B cell (primary cell): ENCODE results near the gene FAM81A.

Source experiments
- EZH2 ChIP-seq: IDR thresholded peaks from 2 replicates; pipeline ENCODE4 v1.6.1; 2012; ENCODE audit warnings: borderline replicate concordance, low read depth, mild to moderate bottlenecking, moderate library complexity, low read length; ENCODE audit not compliant: insufficient read depth, poor library complexity, severe bottlenecking
- TF ChIP-seq, protein P1 (sequence below): fragments of 200-600 bp; IDR thresholded peaks from one replicate; pipeline ENCODE4 v1.8.0; 2022; ENCODE audit warnings: antibody characterized with exemption, mild to moderate bottlenecking

DNA sequence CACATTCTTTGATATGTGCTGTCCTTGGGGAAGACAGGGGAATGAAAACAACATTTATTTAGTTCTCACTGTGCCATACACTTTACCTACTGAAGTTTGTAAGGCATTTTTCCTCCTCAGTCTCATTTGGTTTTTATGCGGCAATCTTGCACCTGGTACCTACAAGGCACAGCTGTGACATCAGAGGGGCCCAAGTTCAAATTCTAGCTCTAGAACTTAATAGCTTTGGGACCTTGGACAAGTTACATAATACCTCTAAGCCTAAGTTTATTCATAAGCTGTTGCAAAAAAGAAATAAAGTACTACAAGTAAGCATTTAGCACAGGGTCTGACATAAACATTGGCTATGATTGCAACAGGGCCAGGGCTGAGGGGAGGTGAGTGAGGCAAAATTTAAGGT lies 5.6 kb upstream of the FAM81A start:
- TF ChIP-seq, protein P1, sequence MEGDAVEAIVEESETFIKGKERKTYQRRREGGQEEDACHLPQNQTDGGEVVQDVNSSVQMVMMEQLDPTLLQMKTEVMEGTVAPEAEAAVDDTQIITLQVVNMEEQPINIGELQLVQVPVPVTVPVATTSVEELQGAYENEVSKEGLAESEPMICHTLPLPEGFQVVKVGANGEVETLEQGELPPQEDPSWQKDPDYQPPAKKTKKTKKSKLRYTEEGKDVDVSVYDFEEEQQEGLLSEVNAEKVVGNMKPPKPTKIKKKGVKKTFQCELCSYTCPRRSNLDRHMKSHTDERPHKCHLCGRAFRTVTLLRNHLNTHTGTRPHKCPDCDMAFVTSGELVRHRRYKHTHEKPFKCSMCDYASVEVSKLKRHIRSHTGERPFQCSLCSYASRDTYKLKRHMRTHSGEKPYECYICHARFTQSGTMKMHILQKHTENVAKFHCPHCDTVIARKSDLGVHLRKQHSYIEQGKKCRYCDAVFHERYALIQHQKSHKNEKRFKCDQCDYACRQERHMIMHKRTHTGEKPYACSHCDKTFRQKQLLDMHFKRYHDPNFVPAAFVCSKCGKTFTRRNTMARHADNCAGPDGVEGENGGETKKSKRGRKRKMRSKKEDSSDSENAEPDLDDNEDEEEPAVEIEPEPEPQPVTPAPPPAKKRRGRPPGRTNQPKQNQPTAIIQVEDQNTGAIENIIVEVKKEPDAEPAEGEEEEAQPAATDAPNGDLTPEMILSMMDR, result no peak
- no peak for TF ChIP-seq EZH2
